GM10847 (cell line): Measurements from ENCODE around the gene PDLIM7.

Experiments
- POLR2A ChIP-seq: IDR thresholded peaks from 2 replicates; pipeline ENCODE4 v1.6.1; 2011; ENCODE audit not compliant: insufficient read length; ENCODE audit errors: extremely low read depth

The PDLIM7 gene

GRCh38 chr5:177491429-177491945 is 5.9 kb downstream of the PDLIM7 start:
- TF ChIP-seq POLR2A: no peak

DNA sequence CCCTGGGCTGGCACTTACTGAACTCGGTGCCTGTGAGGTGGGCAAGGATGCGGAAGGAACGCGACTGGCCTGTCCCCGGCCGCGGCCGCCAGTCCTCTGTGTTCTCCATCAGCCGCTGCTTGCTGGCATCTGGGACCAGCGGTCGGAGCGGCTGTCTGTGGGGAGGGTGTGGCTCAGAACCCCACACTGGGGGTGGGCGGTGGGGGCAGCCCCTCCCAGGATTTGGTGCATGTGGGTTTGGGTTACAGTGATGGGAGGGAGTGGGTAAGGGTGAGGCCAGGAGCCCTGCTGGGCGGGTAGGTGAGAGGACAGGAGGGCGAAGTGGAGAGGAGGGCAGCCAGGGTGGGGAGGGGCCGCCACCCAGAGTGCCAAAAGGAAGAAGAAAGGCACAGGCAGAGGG is 6.4 kb downstream of the PDLIM7 start:
- no peak for TF ChIP-seq POLR2A

DNA sequence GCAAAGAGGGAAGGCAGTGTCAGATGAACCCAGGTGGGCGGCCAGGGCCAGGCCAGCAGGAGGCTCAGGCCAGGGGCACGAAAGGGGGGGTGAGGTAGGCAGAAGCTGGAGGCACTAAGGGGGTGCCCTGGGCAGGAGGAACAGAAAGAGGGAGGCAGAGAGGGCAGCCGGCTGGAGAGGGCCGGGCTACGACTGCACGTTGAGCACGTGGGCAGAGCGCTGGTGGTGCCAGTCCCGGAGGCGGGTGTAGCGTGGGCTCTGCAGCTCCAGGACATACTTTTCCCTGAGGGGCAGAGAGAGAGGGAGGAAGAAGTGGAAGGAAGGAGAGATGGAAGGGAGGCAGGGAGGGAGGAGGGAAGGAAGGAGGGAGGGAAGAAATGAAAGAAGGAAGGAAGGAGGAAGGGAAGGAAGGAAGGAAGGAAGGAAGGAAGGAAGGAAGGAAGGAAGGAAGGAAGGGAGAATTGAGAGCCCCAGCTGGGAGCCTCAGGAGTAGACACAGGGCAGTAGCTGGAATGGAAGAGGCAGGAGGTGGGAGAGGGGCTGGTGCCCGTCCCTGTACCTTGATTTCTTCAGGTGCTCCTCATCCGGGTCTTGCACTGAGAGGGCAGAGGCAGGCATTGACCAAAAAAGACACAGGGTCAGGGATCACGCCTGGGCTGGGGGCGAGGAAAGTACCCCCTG is 7.0 kb downstream of the PDLIM7 start:
- no peak for TF ChIP-seq POLR2A

DNA sequence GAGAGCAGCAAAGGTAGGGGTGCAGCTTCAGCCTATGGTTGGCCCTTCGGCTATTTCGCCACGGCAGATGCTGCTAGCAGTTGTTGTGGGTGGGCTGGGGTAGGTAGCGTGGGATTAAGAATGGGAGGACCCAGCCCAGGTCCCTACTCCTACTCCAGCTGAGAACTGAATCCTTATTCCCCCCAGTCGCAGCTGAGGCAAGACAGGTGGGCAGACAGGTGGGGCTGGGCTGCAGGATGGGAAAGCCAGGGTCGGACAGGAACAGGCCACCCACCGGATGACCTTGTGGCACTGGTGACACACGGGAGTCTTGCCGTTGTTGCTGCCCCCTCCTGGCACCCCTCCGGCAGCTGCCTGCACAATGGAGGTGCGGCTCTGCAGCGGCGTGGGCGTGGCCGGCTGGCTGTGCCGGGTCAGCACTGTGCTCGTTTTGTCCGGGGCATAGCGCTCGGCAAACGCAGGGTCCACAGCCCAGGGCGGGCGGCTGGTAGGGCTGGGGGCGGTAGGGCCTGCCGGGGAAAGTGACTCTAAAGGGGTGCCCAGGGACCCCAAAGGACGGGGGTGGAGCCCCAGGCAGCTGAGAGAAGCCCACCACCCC is 8.2 kb downstream of the PDLIM7 start:
- no peak for TF ChIP-seq POLR2A

DNA sequence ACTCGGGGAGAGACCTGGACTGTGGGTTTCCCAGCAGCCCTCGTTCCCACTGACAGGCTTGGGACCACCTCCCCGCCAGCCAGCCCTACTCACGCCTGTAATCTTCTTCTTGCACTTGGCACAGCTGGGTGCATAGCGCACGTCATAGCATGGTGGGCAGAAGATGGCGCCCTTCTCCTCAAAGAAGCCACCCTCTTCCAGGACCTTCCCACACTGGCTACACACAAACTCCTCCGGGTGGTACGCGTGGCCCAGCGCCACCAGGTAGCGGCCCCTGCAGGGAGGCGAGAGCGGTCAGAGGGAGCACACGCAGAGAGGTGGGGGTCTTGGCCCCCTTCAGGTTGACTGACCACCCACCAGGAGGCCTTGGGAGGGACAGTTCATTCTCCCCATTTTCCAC is 9.4 kb downstream of the PDLIM7 start:
- no peak for TF ChIP-seq POLR2A

- no peak for TF ChIP-seq POLR2A
Observed at GRCh38 chr5:177487144-177487543, 10.3 kb downstream of the PDLIM7 start.

DNA sequence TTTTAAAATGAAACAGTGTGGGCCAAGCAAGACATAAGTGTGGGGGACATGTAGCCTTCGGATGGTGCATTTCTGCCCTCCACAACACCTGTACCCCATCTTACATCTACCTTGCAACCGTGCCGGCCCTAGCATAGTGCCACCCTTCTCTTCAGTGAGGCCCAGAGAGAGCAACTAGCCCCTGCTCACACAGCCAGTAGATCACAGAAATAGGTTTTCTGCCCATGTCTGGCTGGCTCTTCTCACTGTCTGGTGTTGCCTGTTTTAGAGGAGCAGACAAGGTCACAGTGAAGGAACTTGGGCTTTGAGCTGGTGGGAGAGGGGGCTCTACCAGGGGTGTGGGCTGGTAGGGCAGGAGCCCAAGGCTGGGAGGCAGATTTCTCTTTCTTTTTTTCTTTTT is 11.1 kb downstream of the PDLIM7 start:
- TF ChIP-seq POLR2A: no peak

DNA sequence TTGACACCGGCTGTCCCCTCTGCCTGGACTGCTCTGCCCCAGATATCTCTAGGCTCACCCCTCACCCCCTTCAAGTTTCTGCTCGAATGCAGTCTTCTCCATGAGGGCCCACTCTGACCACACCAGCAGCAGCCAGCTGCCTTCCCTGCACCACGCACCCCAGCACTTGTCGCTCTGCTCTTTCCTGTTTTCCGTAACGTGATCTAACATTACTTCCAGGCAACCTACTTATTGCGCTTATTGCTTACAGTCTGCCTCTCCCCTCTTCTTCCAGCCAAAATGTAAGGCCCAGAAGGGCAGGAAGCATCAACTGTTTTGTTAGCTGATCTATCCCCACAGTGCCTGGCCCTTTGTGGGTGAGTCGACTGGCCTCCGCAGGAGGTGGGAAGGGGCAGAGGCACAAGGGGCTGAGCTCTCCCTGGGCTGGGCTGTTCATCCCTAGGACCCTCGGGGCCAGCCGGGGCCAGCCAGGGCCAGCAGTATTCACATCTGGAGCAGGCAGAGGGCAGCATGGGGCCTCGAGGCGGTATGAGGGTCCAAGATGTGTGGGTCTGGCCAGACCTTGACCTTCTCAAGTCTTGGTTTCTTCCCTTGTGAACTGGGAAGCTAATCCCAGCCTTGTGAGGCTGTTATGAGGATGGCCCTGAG is 12.4 kb downstream of the PDLIM7 start:
- no peak for TF ChIP-seq POLR2A

DNA sequence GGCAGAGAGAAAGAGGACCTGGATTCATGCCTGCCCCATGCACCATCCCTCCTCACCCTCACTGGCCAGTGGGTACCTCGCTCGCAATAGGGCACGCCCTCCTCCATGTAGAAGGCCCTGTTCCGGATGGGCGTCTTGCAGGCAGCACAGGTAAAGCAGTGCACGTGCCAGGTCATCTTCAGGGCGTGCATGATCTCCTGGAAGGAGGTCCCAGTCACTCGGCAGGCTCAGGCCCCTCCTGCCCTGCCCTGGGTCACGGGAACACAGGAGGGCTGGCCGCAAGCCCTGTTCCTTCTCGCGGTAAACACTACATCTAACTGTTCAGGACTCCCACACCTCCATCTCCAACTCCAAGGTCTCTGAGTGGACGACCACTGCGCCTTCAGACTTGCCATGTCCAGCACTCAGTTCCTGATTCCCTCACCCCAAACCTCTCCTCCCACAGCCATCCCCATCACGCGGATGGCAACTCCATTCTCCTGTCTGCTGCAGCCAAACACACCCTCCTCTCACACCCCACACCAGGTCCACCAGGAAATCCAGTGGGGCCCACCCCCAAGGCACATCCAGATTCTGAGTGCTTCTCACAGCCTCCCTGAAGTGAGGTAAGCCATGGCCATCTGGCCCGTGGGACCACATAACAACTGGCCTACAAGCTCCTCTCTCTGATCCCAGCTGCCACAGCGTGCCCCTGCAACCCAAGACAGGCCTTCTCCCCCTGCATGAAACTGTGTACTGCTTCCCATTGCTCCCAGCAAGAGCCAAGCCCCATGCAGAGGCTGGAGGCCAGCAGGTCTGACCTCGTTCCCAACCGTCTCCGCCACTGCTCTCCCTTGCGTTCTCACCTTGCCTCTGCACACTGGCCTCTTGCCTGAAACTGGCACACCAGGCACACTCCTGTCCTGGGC is 13.2 kb downstream of the PDLIM7 start:
- TF ChIP-seq POLR2A: no peak

- TF ChIP-seq POLR2A: no peak
Observed at GRCh38 chr5:177483042-177483441, 14.4 kb downstream of the PDLIM7 start.

- no peak for TF ChIP-seq POLR2A
Observed at GRCh38 chr5:177482359-177482795, 15.0 kb downstream of the PDLIM7 start.

DNA sequence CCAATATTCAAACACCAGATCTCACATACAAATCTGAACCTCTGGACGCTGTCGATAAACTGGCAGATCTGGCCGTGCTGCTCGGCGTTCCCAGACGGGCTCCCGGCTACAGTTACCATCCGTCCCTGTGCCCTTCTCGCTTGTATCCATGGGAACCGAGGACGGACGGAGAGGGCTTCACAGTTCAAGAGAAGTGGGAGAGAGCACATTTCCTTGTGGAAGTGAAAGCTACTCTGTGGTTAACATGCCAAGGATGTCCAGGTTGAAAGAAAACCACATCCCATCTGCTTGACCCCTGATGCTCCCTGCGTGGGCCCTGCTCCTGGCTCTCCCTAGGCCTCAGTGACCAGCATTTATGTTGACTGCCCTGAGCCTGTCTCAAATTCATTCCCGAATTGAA is 17.6 kb downstream of the PDLIM7 start:
- no peak for TF ChIP-seq POLR2A

DNA sequence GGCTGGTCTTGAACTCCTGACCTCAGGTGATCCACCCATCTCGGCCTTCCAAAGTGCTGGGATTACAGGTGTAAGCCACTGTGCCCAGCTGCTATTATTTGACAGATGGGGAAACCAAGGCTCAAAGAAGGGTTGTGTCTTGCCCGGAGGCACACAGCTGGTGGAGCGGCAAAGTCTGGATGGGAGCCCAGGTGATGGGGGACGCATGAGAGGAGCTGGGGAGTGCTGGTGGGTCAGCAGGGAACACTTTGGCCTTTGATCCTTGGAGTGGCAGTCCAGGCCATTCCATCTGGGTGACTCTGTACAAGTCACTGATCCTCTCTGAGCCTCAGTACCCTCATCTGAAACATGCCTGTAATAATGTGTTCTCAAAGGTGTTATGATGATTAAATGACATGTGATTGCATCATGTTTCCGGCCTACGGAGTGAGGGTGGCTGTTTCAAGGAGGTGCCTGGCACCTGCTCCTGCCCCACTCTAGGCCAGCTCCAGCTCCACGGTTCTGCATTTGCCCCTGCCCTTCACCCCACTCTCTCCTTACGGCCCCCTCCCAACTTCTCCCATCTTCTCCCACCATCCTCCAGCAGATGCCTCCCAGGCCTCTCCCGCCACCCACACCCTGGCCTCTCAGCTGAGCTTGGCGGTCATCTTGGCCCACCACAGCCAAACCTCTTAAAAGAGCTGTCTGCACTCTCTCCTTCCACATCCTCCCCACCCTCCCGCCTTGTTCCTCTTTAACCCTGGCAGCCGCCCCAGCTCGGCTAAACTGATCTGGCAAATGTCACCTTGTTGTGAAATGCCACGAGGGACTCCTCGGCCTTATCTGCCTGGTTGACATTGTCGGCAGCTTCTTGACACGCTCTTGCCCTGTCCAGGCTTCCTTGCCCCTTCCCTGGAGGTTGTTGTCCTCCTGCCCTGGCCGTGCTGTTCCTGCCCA is 18.4 kb downstream of the PDLIM7 start:
- TF ChIP-seq POLR2A: no peak
